ENCODE measurements around the gene CHMP4B.

DNA sequence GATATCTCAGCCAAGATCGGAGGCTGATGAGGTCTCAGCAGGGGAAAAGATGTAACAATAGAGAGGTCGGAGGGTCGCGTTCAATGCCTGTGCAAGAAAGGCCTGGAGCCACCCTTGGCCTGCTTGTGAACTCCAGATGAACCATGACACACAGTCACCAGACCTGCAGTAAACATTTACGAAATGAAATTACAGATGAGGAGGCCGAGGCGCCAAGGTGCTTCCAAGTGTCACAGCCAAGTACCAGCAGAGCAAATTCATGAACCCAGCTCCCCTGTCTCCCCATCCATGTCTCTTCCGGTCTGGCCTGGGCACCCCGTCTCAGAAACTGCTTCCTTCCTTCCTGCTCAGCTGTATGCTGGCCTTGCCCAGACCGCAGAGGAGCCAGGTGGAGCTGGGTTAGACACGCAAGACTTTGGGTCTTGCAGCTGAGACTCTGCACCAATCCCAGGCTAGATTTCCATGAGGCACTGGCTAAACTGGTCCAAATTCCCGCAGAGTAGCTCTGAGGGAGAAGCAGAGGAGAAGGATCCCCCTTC, 48.1 kb downstream of the CHMP4B start:
- TF ChIP-seq EZH2 (IDR thresholded peaks at IDR 0.05; ENCODE audit: insufficient read depth, poor library complexity, severe bottlenecking) = no peak
- TF ChIP-seq EZH2phosphoT487 (IDR thresholded peaks at IDR 0.05; ENCODE audit: insufficient read depth, low read depth) = no peak
